Measurements from ENCODE around the gene CACNA1C. TPM values are rescaled to one million over a fixed set of nuclear protein-coding genes. Genes with fewer than 3 reads are reported as not detected.

The CACNA1C gene
- total and polyA plus RNA-seq, 2 of the 4 experiments (the other 2 are of a cell fraction): 1.6 to 2.6 TPM

DNA sequence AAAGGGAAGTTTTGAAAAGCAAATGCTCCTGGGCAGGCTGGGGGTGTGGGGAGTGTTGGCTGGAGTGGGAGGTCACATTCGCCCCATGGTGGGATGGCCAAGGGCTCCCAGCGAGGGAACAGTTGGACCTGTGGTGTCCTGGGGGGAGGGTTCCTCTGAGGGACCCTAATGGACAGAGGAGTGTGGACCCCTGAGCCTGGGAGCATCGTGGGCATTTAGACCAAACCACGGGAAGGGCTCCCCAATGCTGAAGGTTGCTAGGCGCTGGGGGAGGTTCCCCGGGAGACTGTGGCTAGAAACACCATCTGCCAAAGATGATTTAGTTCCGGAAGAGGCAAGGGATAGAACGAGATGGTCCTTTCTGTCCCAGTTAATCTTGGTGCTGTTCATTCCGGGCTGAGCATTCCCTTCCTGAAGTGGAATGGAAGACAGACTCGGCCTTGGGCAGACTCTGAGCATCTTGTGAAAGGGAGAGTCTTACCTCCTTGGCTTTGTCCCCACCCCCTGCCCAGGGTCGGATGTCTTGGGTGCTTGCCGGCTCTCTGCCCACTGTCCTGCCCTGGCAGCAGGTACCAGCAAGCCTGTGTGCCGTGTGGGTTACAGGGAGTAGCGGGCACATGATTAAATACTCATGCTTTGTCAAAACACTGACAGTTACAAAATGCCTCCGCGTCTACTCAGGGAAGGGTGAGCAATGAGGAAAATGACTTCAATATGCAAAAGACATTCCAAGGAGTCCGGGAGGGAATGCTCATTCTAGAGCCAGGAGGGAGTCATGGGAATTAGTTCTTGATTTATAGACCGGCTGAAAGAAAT lies 215.9 kb downstream of the CACNA1C start (continued):
- TF ChIP-seq RFX5 (IDR thresholded peaks at IDR 0.05; ENCODE audit: low read depth, low read length): no peak
- TF ChIP-seq SMC3 (IDR thresholded peaks at IDR 0.05; ENCODE audit: low read depth, low read length): peak; percentile 29; the same call in 1 of the 2 replicates

DNA sequence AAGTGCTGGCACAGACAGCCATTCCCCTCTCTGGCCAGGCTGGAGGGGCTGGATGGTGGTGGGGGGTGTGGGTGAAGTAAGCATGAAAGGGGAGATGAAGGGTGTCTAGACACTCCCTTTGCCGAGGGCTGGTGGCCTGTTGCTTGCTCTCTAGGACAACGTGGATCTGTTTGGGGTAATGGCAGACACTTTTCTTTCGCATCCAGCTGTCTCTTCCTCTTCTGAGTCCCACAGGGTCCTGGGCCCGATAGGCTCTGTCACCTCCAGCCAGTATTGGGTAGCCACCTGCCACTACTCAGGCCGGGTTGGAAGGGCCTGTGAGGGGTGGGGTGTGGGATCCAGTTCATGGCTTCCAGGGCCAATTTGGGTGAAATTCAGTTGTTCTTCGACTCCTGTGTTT lies 218.1 kb downstream of the CACNA1C start:
- ATAC-seq (ENCODE audit: low read depth): no peak
- BruUV-seq (replicated peaks): no TSS peak
- H3K14ac ChIP-seq (replicated peaks; ENCODE audit: low read depth, low read length): no peak overlapping the region
- H2AK5ac ChIP-seq (ENCODE audit: low read depth, low read length): peak overlapping the region; percentile 36
- TF ChIP-seq, protein P1, sequence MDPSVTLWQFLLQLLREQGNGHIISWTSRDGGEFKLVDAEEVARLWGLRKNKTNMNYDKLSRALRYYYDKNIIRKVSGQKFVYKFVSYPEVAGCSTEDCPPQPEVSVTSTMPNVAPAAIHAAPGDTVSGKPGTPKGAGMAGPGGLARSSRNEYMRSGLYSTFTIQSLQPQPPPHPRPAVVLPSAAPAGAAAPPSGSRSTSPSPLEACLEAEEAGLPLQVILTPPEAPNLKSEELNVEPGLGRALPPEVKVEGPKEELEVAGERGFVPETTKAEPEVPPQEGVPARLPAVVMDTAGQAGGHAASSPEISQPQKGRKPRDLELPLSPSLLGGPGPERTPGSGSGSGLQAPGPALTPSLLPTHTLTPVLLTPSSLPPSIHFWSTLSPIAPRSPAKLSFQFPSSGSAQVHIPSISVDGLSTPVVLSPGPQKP (IDR thresholded peaks at IDR 0.05; ENCODE audit: borderline replicate concordance, low read depth, low read length): no peak
- no peak for TF ChIP-seq CHD1 (IDR thresholded peaks at IDR 0.05; ENCODE audit: low read depth, low read length)
- TF ChIP-seq RCOR1 (IDR thresholded peaks at IDR 0.05; ENCODE audit: insufficient replicate concordance, low read length): no peak
- no peak for TF ChIP-seq FOS (IDR thresholded peaks at IDR 0.05; ENCODE audit: low read depth, low read length)
- no peak for TF ChIP-seq SMC3 (IDR thresholded peaks at IDR 0.05; ENCODE audit: low read depth, low read length)
- TF ChIP-seq RFX5 (IDR thresholded peaks at IDR 0.05; ENCODE audit: low read depth, low read length): no peak
- no peak for TF ChIP-seq POLR2A (IDR thresholded peaks at IDR 0.05; ENCODE audit: low read depth, low read length)
- no peak for TF ChIP-seq MAZ (IDR thresholded peaks at IDR 0.05; ENCODE audit: borderline replicate concordance, low read depth, low read length)
- no peak for TF ChIP-seq MXI1 (IDR thresholded peaks at IDR 0.05; ENCODE audit: borderline replicate concordance, low read depth, low read length)
- TF ChIP-seq RAD21 (IDR thresholded peaks at IDR 0.05; ENCODE audit: low read length): no peak
- no peak for TF ChIP-seq BHLHE40 (IDR thresholded peaks at IDR 0.05; ENCODE audit: low read depth, low read length)
- TF ChIP-seq, protein P2, sequence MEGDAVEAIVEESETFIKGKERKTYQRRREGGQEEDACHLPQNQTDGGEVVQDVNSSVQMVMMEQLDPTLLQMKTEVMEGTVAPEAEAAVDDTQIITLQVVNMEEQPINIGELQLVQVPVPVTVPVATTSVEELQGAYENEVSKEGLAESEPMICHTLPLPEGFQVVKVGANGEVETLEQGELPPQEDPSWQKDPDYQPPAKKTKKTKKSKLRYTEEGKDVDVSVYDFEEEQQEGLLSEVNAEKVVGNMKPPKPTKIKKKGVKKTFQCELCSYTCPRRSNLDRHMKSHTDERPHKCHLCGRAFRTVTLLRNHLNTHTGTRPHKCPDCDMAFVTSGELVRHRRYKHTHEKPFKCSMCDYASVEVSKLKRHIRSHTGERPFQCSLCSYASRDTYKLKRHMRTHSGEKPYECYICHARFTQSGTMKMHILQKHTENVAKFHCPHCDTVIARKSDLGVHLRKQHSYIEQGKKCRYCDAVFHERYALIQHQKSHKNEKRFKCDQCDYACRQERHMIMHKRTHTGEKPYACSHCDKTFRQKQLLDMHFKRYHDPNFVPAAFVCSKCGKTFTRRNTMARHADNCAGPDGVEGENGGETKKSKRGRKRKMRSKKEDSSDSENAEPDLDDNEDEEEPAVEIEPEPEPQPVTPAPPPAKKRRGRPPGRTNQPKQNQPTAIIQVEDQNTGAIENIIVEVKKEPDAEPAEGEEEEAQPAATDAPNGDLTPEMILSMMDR (conservative IDR thresholded peaks at IDR 0.05; ENCODE audit: low read depth, low read length): no peak
- H3K4me2 ChIP-seq (ENCODE audit: low read depth, low read length): no peak overlapping the region
- no peak overlapping the region for H3K27ac ChIP-seq (ENCODE audit: insufficient read depth, low read length)
- ChIA-PET POLR2A (ENCODE audit: unreplicated experiment) (no interaction called here), CTCF (no interaction called here)
- no CpG with 5 or more reads among the region's 6 CpGs for WGBS, 2 experiments (ENCODE audit: extremely low coverage in 2 of 2, insufficient read length in 1 of 2)
- dilution Hi-C loops (cut with HindIII; ENCODE audit: low sequenced_read_pairs, unreplicated experiment): no loop called here
- H2BK120ac ChIP-seq (ENCODE audit: low read depth, low read length): peak overlapping the region; percentile 99
- no peak overlapping the region for H3K23ac ChIP-seq (ENCODE audit: low read depth, low read length)
- no peaks in the 10 kb centered on the region for H3K9me3 ChIP-seq (ENCODE audit: control insufficient read depth, insufficient read depth, low read length)
- peaks cover 6 to 35% of the 10 kb centered on the region in 2 experiments; a peak in 3 of 4 replicates for H3K79me1 ChIP-seq (ENCODE audit: low read depth in 1 of 2, low read length in 2 of 2)
- peak overlapping the region; percentile 70 for H2BK20ac ChIP-seq (ENCODE audit: low read depth, low read length)
- no peak overlapping the region for H4K5ac ChIP-seq (ENCODE audit: low read depth, low read length)
- no peaks in the 10 kb centered on the region for H3K36me3 ChIP-seq (ENCODE audit: control insufficient read depth, insufficient read depth, low read length)
- H3K4ac ChIP-seq (ENCODE audit: low read depth, low read length): peak overlapping the region; percentile 64
- no peak overlapping the region for H2AK9ac ChIP-seq (replicated peaks; ENCODE audit: low read depth, low read length, poor library complexity)
- H3K27me3 ChIP-seq (ENCODE audit: control insufficient read depth, insufficient read depth, low read length): no peaks in the 10 kb centered on the region
- peaks cover 32% of the 10 kb centered on the region for H3K9me1 ChIP-seq (ENCODE audit: insufficient read depth, low read length)
- H3K9ac ChIP-seq (ENCODE audit: low read depth, low read length): no peak overlapping the region
- H4K20me1 ChIP-seq (ENCODE audit: insufficient read depth, low read length): no peaks in the 10 kb centered on the region
- intact Hi-C loops (cut with micrococcal nuclease): no loop called here
- peak overlapping the region; percentile 53; the same call in 1 of the 2 replicates for H4K91ac ChIP-seq (ENCODE audit: insufficient read depth, low read depth, low read length)
- peaks cover 30% of the 10 kb centered on the region for H3K4me1 ChIP-seq (ENCODE audit: control insufficient read depth, insufficient read depth, low read length)
- no peak overlapping the region for H3K4me3 ChIP-seq (ENCODE audit: insufficient read depth, low read depth, low read length)
- DNase-seq: no peak
- in situ Hi-C loops (cut with MboI; ENCODE audit: low sequenced_read_pairs): no loop called here
- no peak overlapping the region for H3K56ac ChIP-seq (ENCODE audit: extremely low read depth, insufficient read depth, low read length)
- no peak overlapping the region for H2BK5ac ChIP-seq (ENCODE audit: low read depth, low read length, poor library complexity, severe bottlenecking)
- no peak overlapping the region for H2AFZ ChIP-seq (replicated peaks; ENCODE audit: low read length, poor library complexity)
- H4K8ac ChIP-seq (ENCODE audit: low read depth in 2 of 2, low read length in 2 of 2): no peak overlapping the region
- H3K18ac ChIP-seq (ENCODE audit: low read depth, low read length): no peak overlapping the region
- H2BK15ac ChIP-seq (ENCODE audit: low read depth, low read length): no peak overlapping the region; the same call in 2 of the 3 replicates

Measured in IMR-90 (cell line).